Neural crest cell (in vitro differentiated cells): Measurements from ENCODE around the gene BBLN. TPM values are rescaled to one million over a fixed set of nuclear protein-coding genes. Genes with fewer than 3 reads are reported as not detected.
A peak's percentile ranks its signal among the peaks of the same experiment; 100 is the strongest.

Source experiments
- DNase-seq: peaks from one replicate; pipeline ENCODE4 v3.0.0; 2021; ENCODE audit warnings: low read depth, mixed read lengths, low spot score
- H3K27ac Mint-ChIP-seq: one replicate; pipeline ENCODE4 v1.8.0; 2021; ENCODE audit warnings: mild to moderate bottlenecking, mixed read lengths; ENCODE audit not compliant: unreplicated experiment
- H3K27me3 Mint-ChIP-seq: 2 replicates; pipeline ENCODE4 v1.8.0; 2021; ENCODE audit warnings: low read depth, mild to moderate bottlenecking, mixed read lengths
- H3K36me3 Mint-ChIP-seq: 2 replicates; pipeline ENCODE4 v1.8.0; 2021; ENCODE audit warnings: low read depth, mild to moderate bottlenecking, mixed read lengths
- H3K4me1 Mint-ChIP-seq: 2 replicates; pipeline ENCODE4 v1.8.0; 2021; ENCODE audit warnings: mixed read lengths
- H3K4me3 Mint-ChIP-seq: one replicate; pipeline ENCODE4 v1.8.0; 2021; ENCODE audit warnings: mild to moderate bottlenecking, mixed read lengths
- H3K9me3 Mint-ChIP-seq: 2 replicates; pipeline ENCODE4 v1.8.0; 2021; ENCODE audit warnings: mixed read lengths
- CTCF ChIP-seq: fragments of 200-600 bp; sonication (generic); conservative IDR thresholded peaks from 2 replicates; pipeline ENCODE4 v1.5.0; 2021; ENCODE audit warnings: antibody characterized with exemption, mild to moderate bottlenecking
- total RNA-seq: library from RNA; stranded (reverse); gene quantifications from 2 replicates; pipeline ENCODE4 v1.2.1, GENCODE V29; 2021

The BBLN gene
- total RNA-seq, 1 donor from 2014 or later: 82.5 TPM

- Mint-ChIP-seq H3K4me3 (no peak overlapping the region), H3K27me3 (peaks cover 9% of the 10 kb centered on the region), H3K4me1 (peaks cover 13% of the 10 kb centered on the region), H3K9me3 (no peaks in the 10 kb centered on the region), H3K27ac (peak overlapping the region; percentile 89), H3K36me3 (no peaks in the 10 kb centered on the region)
- DNase-seq: no peak
- no peak for TF ChIP-seq CTCF
These were observed 23.0 kb upstream of the BBLN start for GRCh38 chr9:128136816-128137793.

GRCh38 chr9:128138001-128138400 is 22.1 kb upstream of the BBLN start:
- DNase-seq: no peak
- H3K9me3 Mint-ChIP-seq: no peaks in the 10 kb centered on the region
- H3K36me3 Mint-ChIP-seq: no peaks in the 10 kb centered on the region
- H3K27ac Mint-ChIP-seq: peak overlapping the region; percentile 89
- peaks cover 5% of the 10 kb centered on the region for H3K27me3 Mint-ChIP-seq
- H3K4me3 Mint-ChIP-seq: no peak overlapping the region
- peaks cover 14% of the 10 kb centered on the region for H3K4me1 Mint-ChIP-seq
- TF ChIP-seq CTCF: no peak

- Mint-ChIP-seq H3K27me3 (no peaks in the 10 kb centered on the region), H3K4me3 (no peak overlapping the region), H3K36me3 (no peaks in the 10 kb centered on the region), H3K4me1 (peaks cover 14% of the 10 kb centered on the region), H3K27ac (no peak overlapping the region), H3K9me3 (no peaks in the 10 kb centered on the region)
- TF ChIP-seq CTCF: no peak
- no peak for DNase-seq
These were observed 20.4 kb upstream of the BBLN start for GRCh38 chr9:128139621-128140020.

- DNase-seq: no peak
- Mint-ChIP-seq H3K27ac (no peak overlapping the region), H3K27me3 (no peaks in the 10 kb centered on the region), H3K4me3 (no peak overlapping the region), H3K36me3 (no peaks in the 10 kb centered on the region), H3K9me3 (no peaks in the 10 kb centered on the region), H3K4me1 (peaks cover 14% of the 10 kb centered on the region)
- TF ChIP-seq CTCF: no peak
These were observed 18.5 kb upstream of the BBLN start for GRCh38 chr9:128141604-128142003.

- Mint-ChIP-seq H3K27me3 (no peaks in the 10 kb centered on the region), H3K27ac (peak overlapping the region; percentile 89), H3K36me3 (no peaks in the 10 kb centered on the region), H3K4me3 (no peak overlapping the region), H3K4me1 (peaks cover 14% of the 10 kb centered on the region), H3K9me3 (no peaks in the 10 kb centered on the region)
- no peak for TF ChIP-seq CTCF
- DNase-seq: no peak
These were observed 18.0 kb upstream of the BBLN start for GRCh38 chr9:128142061-128142460.
